Neural cell (in vitro differentiated cells): Measurements from ENCODE around the gene FAM161B.

Source experiments
- CTCF ChIP-seq: fragments of 450-650 bp; IDR thresholded peaks from 2 replicates; pipeline ENCODE4 v1.5.1; 2014; ENCODE audit warnings: antibody characterized with exemption, mild to moderate bottlenecking, moderate library complexity; ENCODE audit not compliant: poor library complexity, severe bottlenecking
- EP300 ChIP-seq: fragments of 450-650 bp; conservative IDR thresholded peaks from 2 replicates; pipeline ENCODE4 v1.6.1; 2014; ENCODE audit warnings: antibody characterized with exemption, mild to moderate bottlenecking, moderate library complexity; ENCODE audit not compliant: poor library complexity, severe bottlenecking
- EZH2 ChIP-seq: fragments of 200-600, 300-800 bp; shearing (Covaris generic), sonication (generic); IDR thresholded peaks from 2 replicates; pipeline ENCODE4 v1.6.1; 2014; ENCODE audit warnings: antibody characterized with exemption, low read length, borderline replicate concordance, mild to moderate bottlenecking; ENCODE audit not compliant: insufficient read depth, poor library complexity, severe bottlenecking
- POLR2AphosphoS5 ChIP-seq: IDR thresholded peaks from 2 replicates; pipeline ENCODE4 v1.6.1; 2012
- RAD21 ChIP-seq: fragments of 450-650 bp; conservative IDR thresholded peaks from 2 replicates; pipeline ENCODE4 v1.6.1; 2014; ENCODE audit warnings: antibody characterized with exemption, mild to moderate bottlenecking, moderate library complexity
- REST ChIP-seq: IDR thresholded peaks from 2 replicates; pipeline ENCODE4 v1.6.1; 2012; ENCODE audit warnings: borderline replicate concordance
- SMC3 ChIP-seq: fragments of 450-650 bp; conservative IDR thresholded peaks from 2 replicates; pipeline ENCODE4 v1.6.1; 2014; ENCODE audit warnings: antibody characterized with exemption, mild to moderate bottlenecking, moderate library complexity; ENCODE audit not compliant: poor library complexity
- TAF1 ChIP-seq: IDR thresholded peaks from 2 replicates; pipeline ENCODE4 v1.6.1; 2012; ENCODE audit warnings: low read depth

- TF ChIP-seq SMC3 (no peak), CTCF (no peak), EZH2 (no peak), POLR2AphosphoS5 (no peak), EP300 (no peak), TAF1 (no peak), RAD21 (no peak), REST (no peak)
Measured at GRCh38 chr14:73889376-73889775, 60.5 kb downstream of the FAM161B start.
